Activated CD4-positive, alpha-beta T cell treated with anti-CD3 and anti-CD28 coated beads, Interleukin-2, amount 10 ng/mL, durations not matched to agents 24 days and 14 days (primary cell): Measurements from ENCODE around the gene ARHGEF39. TPM values are rescaled to one million over a fixed set of nuclear protein-coding genes. Genes with fewer than 3 reads are reported as not detected.
A peak's percentile ranks its signal among the peaks of the same experiment; 100 is the strongest.

ENCODE experiments used
- DNase-seq: peaks from one replicate; pipeline ENCODE4 v3.0.0; 2022
- H3K27ac Mint-ChIP-seq: one replicate; pipeline ENCODE4 v1.8.0; 2022; ENCODE audit warnings: mild to moderate bottlenecking, mixed read lengths
- H3K27me3 Mint-ChIP-seq: one replicate; pipeline ENCODE4 v1.8.0; 2022; ENCODE audit warnings: mixed read lengths
- H3K36me3 Mint-ChIP-seq: one replicate; pipeline ENCODE4 v1.8.0; 2022; ENCODE audit warnings: low read depth, mild to moderate bottlenecking, mixed read lengths
- H3K4me1 Mint-ChIP-seq: one replicate; pipeline ENCODE4 v1.8.0; 2021; ENCODE audit warnings: mixed read lengths
- H3K4me3 Mint-ChIP-seq: one replicate; pipeline ENCODE4 v1.8.0; 2022; ENCODE audit warnings: mild to moderate bottlenecking, moderate library complexity, mixed read lengths
- H3K9me3 Mint-ChIP-seq: one replicate; pipeline ENCODE4 v1.8.0; 2021; ENCODE audit warnings: mixed read lengths
- intact Hi-C: fragments of 100-400 bp; cut with micrococcal nuclease; formaldehyde crosslinking; loops from one replicate; pipeline ENCODE4 v1.15.1; 2023
- total RNA-seq: library from RNA; stranded (reverse); gene quantifications from 2 replicates; pipeline ENCODE4 v1.2.3, GENCODE V29; 2022

Gene ARHGEF39
- total RNA-seq, 1 donor from 2014 or later = 9.9 TPM

DNA sequence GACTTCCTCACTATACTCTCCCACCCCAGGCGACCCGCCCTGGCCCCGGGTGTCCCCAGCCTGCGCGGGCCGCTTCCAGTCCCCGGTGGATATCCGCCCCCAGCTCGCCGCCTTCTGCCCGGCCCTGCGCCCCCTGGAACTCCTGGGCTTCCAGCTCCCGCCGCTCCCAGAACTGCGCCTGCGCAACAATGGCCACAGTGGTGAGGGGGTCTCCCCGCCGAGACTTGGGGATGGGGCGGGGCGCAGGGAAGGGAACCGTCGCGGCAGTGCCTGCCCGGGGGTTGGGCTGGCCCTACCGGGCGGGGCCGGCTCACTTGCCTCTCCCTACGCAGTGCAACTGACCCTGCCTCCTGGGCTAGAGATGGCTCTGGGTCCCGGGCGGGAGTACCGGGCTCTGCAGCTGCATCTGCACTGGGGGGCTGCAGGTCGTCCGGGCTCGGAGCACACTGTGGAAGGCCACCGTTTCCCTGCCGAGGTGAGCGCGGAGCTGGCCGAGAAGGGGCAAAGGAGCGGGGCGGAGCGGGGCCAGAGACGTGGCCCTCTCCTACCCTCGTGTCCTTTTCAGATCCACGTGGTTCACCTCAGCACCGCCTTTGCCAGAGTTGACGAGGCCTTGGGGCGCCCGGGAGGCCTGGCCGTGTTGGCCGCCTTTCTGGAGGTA lies 10.9 kb upstream of the ARHGEF39 start:
- peaks cover 6% of the 10 kb centered on the region for H3K4me1 Mint-ChIP-seq
- peaks cover 31% of the 10 kb centered on the region for H3K27me3 Mint-ChIP-seq
- H3K4me3 Mint-ChIP-seq = peak overlapping the region; percentile 56
- no peaks in the 10 kb centered on the region for H3K36me3 Mint-ChIP-seq
- peak; percentile 74 for DNase-seq
- H3K9me3 Mint-ChIP-seq = no peaks in the 10 kb centered on the region
- no peak overlapping the region for H3K27ac Mint-ChIP-seq
- intact Hi-C loops = no loop called here

DNA sequence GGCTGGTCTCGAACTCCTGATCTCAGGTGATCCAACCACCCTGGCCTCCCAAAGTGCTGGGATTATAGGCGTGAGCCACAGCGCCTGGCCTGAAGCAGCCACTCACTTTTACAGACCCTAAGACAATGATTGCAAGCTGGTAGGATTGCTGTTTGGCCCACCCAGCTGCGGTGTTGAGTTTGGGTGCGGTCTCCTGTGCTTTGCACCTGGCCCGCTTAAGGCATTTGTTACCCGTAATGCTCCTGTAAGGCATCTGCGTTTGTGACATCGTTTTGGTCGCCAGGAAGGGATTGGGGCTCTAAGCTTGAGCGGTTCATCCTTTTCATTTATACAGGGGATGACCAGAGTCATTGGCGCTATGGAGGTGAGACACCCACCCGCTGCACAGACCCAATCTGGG lies 10.2 kb upstream of the ARHGEF39 start:
- peaks cover 33% of the 10 kb centered on the region for H3K27me3 Mint-ChIP-seq
- peaks cover 6% of the 10 kb centered on the region for H3K4me1 Mint-ChIP-seq
- no peak overlapping the region for H3K27ac Mint-ChIP-seq
- no peaks in the 10 kb centered on the region for H3K36me3 Mint-ChIP-seq
- no peaks in the 10 kb centered on the region for H3K9me3 Mint-ChIP-seq
- H3K4me3 Mint-ChIP-seq = peak overlapping the region; percentile 56
- no peak for DNase-seq
- intact Hi-C loops = no loop called here

DNA sequence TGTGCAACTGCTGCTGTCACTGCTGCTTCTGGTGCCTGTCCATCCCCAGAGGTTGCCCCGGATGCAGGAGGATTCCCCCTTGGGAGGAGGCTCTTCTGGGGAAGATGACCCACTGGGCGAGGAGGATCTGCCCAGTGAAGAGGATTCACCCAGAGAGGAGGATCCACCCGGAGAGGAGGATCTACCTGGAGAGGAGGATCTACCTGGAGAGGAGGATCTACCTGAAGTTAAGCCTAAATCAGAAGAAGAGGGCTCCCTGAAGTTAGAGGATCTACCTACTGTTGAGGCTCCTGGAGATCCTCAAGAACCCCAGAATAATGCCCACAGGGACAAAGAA lies 9.0 kb upstream of the ARHGEF39 start:
- H3K36me3 Mint-ChIP-seq = no peaks in the 10 kb centered on the region
- H3K4me1 Mint-ChIP-seq = peaks cover 6% of the 10 kb centered on the region
- no peak for DNase-seq
- no peak overlapping the region for H3K4me3 Mint-ChIP-seq
- H3K9me3 Mint-ChIP-seq = no peaks in the 10 kb centered on the region
- no peak overlapping the region for H3K27ac Mint-ChIP-seq
- H3K27me3 Mint-ChIP-seq = peaks cover 33% of the 10 kb centered on the region
- intact Hi-C loops = no loop called here

DNA sequence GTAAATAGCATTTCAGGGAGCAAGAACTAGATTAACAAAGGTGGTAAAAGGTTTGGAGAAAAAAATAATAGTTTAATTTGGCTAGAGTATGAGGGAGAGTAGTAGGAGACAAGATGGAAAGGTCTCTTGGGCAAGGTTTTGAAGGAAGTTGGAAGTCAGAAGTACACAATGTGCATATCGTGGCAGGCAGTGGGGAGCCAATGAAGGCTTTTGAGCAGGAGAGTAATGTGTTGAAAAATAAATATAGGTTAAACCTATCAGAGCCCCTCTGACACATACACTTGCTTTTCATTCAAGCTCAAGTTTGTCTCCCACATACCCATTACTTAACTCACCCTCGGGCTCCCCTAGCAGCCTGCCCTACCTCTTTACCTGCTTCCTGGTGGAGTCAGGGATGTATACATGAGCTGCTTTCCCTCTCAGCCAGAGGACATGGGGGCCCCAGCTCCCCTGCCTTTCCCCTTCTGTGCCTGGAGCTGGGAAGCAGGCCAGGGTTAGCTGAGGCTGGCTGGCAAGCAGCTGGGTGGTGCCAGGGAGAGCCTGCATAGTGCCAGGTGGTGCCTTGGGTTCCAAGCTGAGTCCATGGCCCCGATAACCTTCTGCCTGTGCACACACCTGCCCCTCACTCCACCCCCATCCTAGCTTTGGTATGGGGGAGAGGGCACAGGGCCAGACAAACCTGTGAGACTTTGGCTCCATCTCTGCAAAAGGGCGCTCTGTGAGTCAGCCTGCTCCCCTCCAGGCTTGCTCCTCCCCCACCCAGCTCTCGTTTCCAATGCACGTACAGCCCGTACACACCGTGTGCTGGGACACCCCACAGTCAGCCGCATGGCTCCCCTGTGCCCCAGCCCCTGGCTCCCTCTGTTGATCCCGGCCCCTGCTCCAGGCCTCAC lies 8.4 kb upstream of the ARHGEF39 start, which contains the start of gene CA9:
TSS of gene CA9 (plus strand) at position 797 of the 893 bp plus-strand sequence. CDS start at position 829, 32 bp downstream.
- H3K27me3 Mint-ChIP-seq = peaks cover 33% of the 10 kb centered on the region
- no peak for DNase-seq
- H3K4me3 Mint-ChIP-seq = peak within 1 kb of the TSS; percentile 5
- intact Hi-C loops = no loop called here
- peaks cover 4% of the 10 kb centered on the region for H3K9me3 Mint-ChIP-seq
- H3K27ac Mint-ChIP-seq = no peak within 1 kb of the TSS
- no peaks in the 10 kb centered on the region for H3K36me3 Mint-ChIP-seq
- H3K4me1 Mint-ChIP-seq = peaks cover 6% of the 10 kb centered on the region

DNA sequence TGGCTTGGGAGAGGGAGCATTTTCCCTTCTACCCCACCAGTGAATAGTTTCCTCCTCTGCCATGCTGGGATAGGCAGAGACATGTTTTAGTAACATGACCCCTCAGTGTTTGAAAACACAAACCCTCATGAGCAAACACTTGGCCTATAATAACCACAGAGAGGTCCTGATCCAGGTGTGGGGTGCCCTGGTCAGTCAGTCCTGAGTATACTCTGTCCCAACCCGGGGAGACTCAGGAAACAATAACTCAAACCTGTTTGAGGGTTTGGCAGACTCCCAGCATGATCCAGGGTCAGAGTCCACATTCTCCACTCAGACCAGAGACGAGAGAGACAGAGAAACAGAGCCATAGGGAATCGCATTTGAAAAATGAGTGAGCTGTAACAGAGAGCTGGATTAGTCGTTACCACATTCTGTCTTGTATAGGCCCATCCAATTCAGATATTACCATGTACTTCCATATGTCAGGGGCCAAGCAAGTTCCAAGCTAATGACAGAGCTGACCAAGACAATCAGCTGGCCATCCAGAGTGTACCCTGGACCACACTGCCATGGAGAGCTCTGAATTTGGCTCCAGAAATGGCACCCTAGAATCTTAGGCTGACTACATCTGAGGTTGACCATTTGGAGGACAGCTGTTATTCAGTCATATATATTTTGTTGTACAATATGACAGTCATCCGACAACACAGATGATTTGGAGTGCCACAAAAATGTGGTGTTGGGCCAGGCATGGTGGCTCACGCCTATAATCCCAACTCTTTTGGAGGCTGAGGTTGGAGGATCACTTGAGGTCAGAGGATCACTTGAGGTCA lies 4.5 kb upstream of the ARHGEF39 start:
- no peak for DNase-seq
- peaks cover 13% of the 10 kb centered on the region for H3K9me3 Mint-ChIP-seq
- no peak overlapping the region for H3K27ac Mint-ChIP-seq
- peaks cover 18% of the 10 kb centered on the region for H3K27me3 Mint-ChIP-seq
- H3K36me3 Mint-ChIP-seq = no peaks in the 10 kb centered on the region
- intact Hi-C loops = no loop called here
- no peak overlapping the region for H3K4me3 Mint-ChIP-seq
- peaks cover 14% of the 10 kb centered on the region for H3K4me1 Mint-ChIP-seq

DNA sequence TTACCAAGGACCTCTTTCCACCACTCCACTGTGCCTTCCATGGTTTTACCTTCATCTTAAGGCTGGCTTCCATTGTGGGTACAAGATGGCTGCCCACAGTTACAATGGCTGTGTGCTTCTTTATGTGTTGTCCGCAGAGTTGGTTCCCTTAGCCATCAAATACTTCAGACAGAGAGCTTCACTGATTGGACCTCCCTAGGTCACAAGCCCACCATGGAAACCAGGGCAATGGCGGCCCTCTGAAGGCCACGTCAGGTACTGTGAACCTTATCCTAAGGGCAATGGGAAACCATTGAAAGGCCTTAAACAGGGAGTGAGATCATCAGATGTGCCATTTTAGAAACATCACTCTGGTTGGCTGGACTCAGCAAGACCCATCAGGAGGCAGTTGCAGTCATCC lies 2.9 kb upstream of the ARHGEF39 start:
- Mint-ChIP-seq H3K4me3 (no peak overlapping the region), H3K27me3 (peaks cover 7% of the 10 kb centered on the region), H3K9me3 (peaks cover 13% of the 10 kb centered on the region), H3K36me3 (no peaks in the 10 kb centered on the region), H3K4me1 (peaks cover 28% of the 10 kb centered on the region), H3K27ac (no peak overlapping the region)
- DNase-seq = no peak
- intact Hi-C loops = no loop called here

DNA sequence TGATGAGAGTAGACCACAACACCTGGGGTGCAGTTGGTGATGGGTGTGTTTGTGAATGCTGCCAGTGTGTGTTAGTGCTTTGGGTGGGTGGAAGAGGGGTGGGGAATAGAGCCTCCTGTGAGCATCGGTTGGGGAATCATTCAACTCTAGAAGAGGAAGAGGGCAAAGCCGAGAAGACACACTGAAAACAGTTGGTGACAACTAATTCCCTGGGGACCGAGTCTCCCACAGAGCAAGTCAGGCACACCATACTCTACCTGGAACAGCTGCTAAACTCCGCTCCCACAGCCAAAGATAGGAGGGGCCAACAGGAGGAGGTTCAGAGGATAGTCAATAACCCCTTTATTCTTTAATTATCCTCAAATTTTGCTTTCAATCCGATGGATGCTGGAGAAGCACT lies 1.6 kb upstream of the ARHGEF39 start:
- H3K4me1 Mint-ChIP-seq = peaks cover 40% of the 10 kb centered on the region
- H3K4me3 Mint-ChIP-seq = no peak overlapping the region
- peaks cover 13% of the 10 kb centered on the region for H3K9me3 Mint-ChIP-seq
- intact Hi-C loops = no loop called here
- H3K27me3 Mint-ChIP-seq = peaks cover 2% of the 10 kb centered on the region
- peaks cover 10% of the 10 kb centered on the region for H3K36me3 Mint-ChIP-seq
- DNase-seq = no peak
- no peak overlapping the region for H3K27ac Mint-ChIP-seq

DNA sequence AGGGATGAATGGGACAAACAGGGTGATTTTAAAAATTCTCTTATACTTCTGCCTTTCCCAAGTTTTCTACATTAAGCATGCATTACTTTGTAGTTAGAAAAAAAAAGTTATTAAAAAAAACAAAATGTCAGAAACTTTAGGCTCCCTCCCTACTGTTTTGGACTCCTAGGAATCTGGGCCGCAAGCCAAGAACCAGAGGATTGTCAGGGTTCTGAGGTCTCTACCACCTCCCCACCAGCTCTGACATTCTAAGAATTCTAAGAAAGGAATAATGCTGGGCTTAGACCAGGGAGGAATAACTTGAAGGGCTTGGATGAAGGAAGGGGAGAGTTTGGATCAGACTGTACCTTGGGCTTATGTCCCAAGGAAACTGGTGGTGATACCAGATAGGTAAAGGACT lies 1.1 kb upstream of the ARHGEF39 start:
- Mint-ChIP-seq H3K4me3 (peak overlapping the region; percentile 94), H3K9me3 (peaks cover 13% of the 10 kb centered on the region), H3K27me3 (peaks cover 2% of the 10 kb centered on the region), H3K4me1 (peaks cover 43% of the 10 kb centered on the region), H3K36me3 (peaks cover 12% of the 10 kb centered on the region), H3K27ac (peak overlapping the region; percentile 15)
- intact Hi-C loops = no loop called here
- DNase-seq = no peak

DNA sequence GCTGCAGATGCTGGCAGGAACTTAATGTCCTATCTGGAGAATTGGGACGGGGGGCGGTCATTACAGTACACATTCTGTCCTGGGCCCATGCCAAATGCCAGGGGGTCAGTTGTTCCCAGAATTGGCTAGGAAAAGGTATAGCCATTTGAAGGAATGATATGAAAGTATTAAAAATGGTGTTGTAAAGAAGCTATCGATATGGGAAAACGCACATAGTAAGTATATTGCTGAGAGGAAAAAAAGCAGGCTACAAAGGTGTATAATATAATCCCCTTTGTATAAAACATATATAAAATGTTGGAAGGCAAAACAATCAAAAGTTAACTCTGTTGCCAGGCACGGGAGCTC lies 450 bp upstream of the ARHGEF39 start:
- peaks cover 18% of the 10 kb centered on the region for H3K36me3 Mint-ChIP-seq
- no peak for DNase-seq
- peak overlapping the region; percentile 94 for H3K4me3 Mint-ChIP-seq
- peak overlapping the region; percentile 85 for H3K27ac Mint-ChIP-seq
- intact Hi-C loops = no loop called here
- peaks cover 13% of the 10 kb centered on the region for H3K9me3 Mint-ChIP-seq
- H3K4me1 Mint-ChIP-seq = peaks cover 49% of the 10 kb centered on the region
- H3K27me3 Mint-ChIP-seq = peaks cover 1% of the 10 kb centered on the region

DNA sequence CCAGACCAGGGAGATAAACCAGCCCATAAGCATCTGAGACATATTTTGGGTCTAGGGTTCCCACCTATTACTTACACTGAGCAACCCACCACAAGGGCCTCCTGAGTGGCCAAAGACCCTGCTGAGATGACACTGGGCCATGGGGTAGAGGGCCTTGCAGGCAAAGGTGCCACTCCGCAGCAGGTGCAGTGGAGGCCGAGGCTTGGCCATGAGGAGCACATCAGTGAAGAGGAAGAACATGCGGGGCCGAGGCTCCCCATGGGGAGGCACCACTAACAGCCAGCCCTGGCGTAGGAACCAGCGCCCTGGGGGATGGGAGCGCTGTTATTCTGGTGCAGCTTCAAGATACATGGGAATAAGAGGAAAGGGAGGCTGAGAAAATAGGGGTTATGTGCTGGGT lies 2.6 kb downstream of the ARHGEF39 start:
- Mint-ChIP-seq H3K36me3 (peaks cover 35% of the 10 kb centered on the region), H3K9me3 (peaks cover 5% of the 10 kb centered on the region), H3K4me1 (peaks cover 70% of the 10 kb centered on the region), H3K27ac (peak overlapping the region; percentile 68), H3K4me3 (peak overlapping the region; percentile 52), H3K27me3 (peaks cover 4% of the 10 kb centered on the region)
- DNase-seq = no peak
- intact Hi-C loops = no loop called here

DNA sequence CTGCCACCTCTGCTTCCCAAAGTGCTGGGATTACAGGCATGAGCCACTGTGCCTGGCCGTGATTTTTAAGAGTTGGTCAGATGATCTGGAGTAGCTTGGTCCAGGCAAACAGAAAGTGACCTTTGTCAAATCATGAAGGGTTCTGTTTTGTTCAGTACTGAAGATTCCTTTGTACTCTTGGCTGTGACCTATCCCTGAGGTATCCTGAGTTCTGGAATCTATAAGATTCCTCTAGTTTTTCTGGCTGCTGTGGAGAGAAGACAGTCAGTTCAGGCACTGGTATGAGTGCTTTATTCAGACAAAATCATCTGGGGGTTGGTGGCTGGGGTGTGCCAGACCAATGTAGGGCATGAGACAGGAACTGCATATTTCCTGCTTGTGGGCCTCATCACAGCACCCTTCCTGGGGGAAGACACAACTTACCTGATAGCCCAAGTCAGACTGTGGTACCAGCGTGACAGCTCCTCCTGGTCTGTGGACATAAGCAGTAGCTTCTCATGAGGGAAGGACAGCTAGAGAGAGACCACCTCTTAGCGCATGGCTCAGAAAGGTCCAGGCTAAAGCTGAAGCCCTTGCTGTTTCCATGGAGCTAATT lies 3.1 kb downstream of the ARHGEF39 start:
- intact Hi-C loops = no loop called here
- peak overlapping the region; percentile 68 for H3K27ac Mint-ChIP-seq
- peak; percentile 72 for DNase-seq
- H3K4me1 Mint-ChIP-seq = peaks cover 76% of the 10 kb centered on the region
- H3K36me3 Mint-ChIP-seq = peaks cover 35% of the 10 kb centered on the region
- H3K27me3 Mint-ChIP-seq = peaks cover 7% of the 10 kb centered on the region
- H3K4me3 Mint-ChIP-seq = peak overlapping the region; percentile 52
- peaks cover 4% of the 10 kb centered on the region for H3K9me3 Mint-ChIP-seq

DNA sequence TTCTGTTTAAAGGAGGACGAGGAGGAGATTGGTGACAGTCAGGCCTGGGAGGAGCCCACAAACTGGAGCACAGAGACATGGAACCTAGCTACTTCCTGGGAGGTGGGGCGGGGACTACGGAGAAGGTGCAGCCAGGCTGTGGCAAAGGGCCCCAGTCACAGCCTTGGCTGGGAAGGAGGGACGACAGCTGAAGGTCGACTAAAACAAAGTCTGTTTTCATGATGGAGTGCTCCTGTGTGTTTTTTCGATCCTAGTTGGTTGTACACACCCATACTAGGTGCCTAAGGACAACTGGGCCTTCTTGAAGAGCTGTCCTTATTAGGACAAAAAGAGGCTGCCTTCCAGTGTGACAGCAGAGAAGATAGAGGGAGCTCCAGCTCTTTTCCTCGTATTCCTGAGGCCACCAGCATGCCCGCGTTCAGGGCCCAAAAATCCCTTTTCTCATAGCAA lies 4.0 kb downstream of the ARHGEF39 start:
- peaks cover 4% of the 10 kb centered on the region for H3K9me3 Mint-ChIP-seq
- H3K4me3 Mint-ChIP-seq = peak overlapping the region; percentile 28
- intact Hi-C loops = no loop called here
- no peak overlapping the region for H3K27ac Mint-ChIP-seq
- H3K4me1 Mint-ChIP-seq = peaks cover 77% of the 10 kb centered on the region
- DNase-seq = no peak
- H3K36me3 Mint-ChIP-seq = peaks cover 35% of the 10 kb centered on the region
- H3K27me3 Mint-ChIP-seq = peaks cover 7% of the 10 kb centered on the region

DNA sequence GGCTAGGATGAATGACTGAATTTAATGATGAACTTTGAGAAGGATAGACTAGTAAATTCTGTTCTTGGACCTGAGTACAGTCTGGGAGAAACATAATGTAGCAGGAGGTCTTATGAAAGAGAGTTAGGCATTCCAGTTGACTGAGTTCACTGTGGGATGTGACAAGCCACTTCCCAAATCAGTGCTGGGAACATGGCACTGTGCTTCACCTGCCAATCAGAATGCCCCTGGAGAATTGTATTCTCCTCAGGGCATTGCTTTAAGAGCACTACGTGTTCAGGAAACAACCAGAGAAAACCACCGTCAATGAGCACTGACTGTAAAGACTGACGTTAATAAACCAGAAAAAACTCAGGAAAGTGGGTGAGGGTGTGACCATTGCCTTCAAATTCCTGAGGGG lies 5.7 kb downstream of the ARHGEF39 start:
- DNase-seq = no peak
- intact Hi-C loops = loop anchor here (2.0 to 5.0 kb wide), 2 partner anchors 31 to 153 kb away; partner anchors contain the start of gene SPAG8
- H3K36me3 Mint-ChIP-seq = peaks cover 35% of the 10 kb centered on the region
- peaks cover 7% of the 10 kb centered on the region for H3K27me3 Mint-ChIP-seq
- H3K4me3 Mint-ChIP-seq = peak overlapping the region; percentile 92
- H3K4me1 Mint-ChIP-seq = peaks cover 72% of the 10 kb centered on the region
- peak overlapping the region; percentile 99 for H3K27ac Mint-ChIP-seq
- H3K9me3 Mint-ChIP-seq = peaks cover 4% of the 10 kb centered on the region
